ENCODE data around the gene PLD4.
"Not testable (repeated sequence)": the region's sequence is repeated elsewhere in the genome, so short reads cannot be mapped to it uniquely, and the experiment has no call there.

PLD4 gene

DNA sequence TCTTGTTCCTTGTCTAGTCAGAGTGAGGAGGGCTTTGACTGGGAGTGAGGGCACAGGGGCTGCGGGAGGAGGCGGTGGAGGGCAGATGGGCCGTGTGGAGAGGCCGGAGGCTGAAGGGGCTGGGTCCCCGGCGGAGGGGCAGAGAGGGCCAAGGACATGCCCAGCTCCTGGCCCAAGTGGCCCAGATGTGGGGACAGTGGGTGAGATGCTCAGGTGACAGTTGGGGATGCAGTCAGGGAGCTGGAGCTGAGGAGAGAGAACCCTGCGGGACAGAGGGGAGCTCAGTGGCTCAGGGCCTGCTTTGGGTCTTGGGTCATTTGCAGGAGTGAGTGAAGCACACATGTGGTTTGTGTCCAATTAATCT lies 26.5 kb upstream of the PLD4 start:
- DNase-seq = no peak

DNA sequence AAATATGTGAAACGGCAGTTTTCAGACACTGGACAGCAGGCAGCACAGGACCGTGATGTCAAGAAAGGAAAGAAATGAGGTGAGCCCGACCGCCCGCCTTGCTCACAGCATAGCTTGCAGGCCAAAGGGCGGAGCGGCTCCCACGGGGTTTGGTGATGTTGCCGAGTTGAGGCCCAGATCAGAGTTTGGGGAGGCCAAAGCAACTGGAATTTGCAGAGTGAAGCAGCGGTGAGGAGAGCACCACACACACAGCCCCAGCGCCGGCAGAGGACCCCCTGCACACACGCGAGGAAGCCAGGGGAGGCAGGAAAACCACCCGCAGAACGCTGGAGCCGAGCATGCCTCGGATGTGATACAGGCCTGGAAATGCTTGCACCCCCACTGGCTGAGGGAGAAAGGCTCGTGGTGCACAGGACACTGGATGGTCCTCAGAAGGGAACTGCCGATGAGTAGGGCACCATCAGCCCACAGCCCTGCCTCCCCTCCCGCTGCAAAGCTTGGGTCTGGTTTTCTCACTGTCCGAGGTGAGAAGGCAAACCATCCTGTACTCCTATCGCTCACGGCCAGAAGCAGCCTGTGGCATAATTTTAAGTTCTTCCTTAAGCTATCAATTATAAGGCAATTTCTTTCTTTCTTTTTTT lies 25.7 kb upstream of the PLD4 start:
- DNase-seq = no peak

- DNase-seq = no peak
Observed at GRCh38 chr14:104899781-104900180, 24.9 kb upstream of the PLD4 start.

GRCh38 chr14:104900639-104901512 lies 23.8 kb upstream of the PLD4 start:
- DNase-seq = no peak

DNA sequence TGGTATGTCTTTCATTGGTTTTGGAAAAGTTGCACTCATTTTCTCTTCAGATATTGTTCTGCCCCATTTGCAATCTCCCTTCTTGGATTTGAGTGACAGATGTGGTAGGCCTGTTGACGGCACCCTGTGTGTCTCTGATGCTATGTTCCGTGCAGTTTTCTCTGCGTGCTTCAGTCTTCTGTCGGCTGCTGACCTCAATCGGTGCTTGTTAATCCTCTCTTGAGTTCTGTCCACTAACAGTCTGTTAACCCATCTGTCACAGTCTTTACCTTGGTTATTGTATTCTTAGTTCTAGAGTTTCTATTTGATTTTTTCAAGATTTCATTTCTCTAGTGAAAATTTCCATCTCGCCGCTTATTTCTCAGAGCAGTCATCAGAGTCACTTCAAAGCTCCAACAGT lies 20.7 kb upstream of the PLD4 start:
- no peak for DNase-seq

- DNase-seq = not testable (repeated sequence)
Observed at GRCh38 chr14:104904650-104905578, 19.8 kb upstream of the PLD4 start.

- DNase-seq = not testable (repeated sequence)
Observed at GRCh38 chr14:104905579-104905933, 19.1 kb upstream of the PLD4 start.

GRCh38 chr14:104908303-104908702 lies 16.4 kb upstream of the PLD4 start:
- DNase-seq = no peak

- no peak for DNase-seq
Observed at GRCh38 chr14:104912053-104912452, 12.6 kb upstream of the PLD4 start.

- DNase-seq = no peak
Observed at GRCh38 chr14:104913435-104913834, 11.2 kb upstream of the PLD4 start.

GRCh38 chr14:104917116-104917515 lies 7.6 kb upstream of the PLD4 start:
- DNase-seq = no peak

- no peak for DNase-seq
Observed at GRCh38 chr14:104917993-104918392, 6.7 kb upstream of the PLD4 start.

DNA sequence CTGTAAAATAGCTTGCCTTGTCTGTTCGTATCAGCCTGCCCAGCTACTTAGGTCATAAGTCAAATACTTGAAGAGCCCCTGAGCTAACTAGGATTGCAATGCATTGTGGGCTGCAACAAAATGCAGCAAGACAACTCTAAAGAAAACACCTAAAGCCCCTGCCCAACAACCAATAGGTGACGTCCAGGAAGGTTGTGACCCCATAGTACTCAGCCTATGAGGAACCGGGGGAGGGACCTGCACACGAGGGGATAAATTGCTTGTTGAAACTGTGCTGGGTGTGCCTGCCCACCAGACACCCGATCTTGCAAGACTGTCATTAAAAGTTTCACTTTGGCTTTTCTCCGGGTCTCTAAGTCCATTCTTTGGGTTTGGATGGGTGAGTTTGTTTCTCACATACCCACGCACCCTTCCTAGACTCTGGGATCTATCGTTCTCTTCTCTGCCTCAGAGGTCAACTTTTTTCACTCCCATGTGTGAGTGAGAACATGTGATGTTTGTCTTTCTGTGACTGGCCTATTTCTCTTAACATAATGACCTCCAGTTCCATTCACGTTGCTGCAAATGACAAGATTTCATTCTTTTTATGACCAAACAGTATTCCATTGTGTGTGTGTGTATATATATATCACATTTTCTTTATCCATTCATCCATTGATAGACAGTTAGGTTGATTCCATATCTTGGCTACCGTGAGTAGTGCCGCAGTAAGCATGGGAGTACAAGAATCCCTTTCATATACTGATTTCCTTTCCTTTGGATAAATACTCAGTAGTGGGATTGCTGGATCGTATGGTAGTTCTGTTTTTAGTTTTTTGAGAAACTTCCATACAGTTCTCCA lies 5.3 kb upstream of the PLD4 start:
- DNase-seq = not testable (repeated sequence)

GRCh38 chr14:104919993-104920315 lies 4.7 kb upstream of the PLD4 start:
- DNase-seq = no peak

- DNase-seq = no peak
Observed at GRCh38 chr14:104923640-104924420, 849 bp upstream of the PLD4 start.

- no peak for DNase-seq
Observed at GRCh38 chr14:104925214-104925854, 655 bp downstream of the PLD4 start.

DNA sequence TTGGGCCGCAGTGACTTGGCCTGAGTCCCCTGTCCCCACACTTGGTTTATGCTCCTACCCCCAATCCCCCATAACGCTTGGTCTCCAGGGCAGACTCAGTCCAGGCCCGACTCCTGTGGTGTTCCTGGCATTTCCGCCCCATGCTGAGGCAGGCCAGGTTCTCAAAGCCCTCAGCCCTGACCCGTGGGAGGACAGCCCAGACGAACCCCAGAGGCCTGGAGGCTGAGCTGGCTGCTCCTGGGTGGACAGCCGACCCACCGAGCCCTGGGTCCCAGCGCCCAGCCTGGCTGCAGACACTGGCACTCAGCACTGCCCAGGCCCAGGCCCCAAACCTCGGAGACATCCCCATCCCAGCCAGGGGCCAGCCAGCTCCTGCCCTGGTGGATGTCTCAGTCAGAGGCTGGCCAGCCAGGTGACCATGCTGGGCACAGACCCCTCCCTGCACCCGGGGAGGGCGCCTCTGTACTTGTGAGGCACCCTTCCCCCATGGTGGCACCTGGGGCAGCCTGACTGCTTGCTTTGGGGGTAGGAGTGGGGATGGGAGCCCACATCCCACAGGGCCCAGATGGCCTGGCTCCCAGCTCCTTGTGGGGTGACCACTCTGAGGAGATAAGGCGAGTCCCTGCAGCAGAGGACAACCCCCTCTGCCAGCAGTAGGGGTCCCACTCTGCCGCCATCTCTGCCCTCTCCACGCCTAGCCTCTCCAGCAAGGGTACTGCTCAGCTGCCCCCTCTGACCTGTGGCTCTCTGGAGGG lies 1.4 kb downstream of the PLD4 start:
- no peak for DNase-seq

- DNase-seq = peak in 1 of 56 donors; percentile 15
Observed at GRCh38 chr14:104926619-104927431, 2.1 kb downstream of the PLD4 start.
